SK-N-SH (cell line): ENCODE results near the gene LDB2. TPM values are rescaled to one million over a fixed set of nuclear protein-coding genes. Genes with fewer than 3 reads are reported as not detected.

ENCODE experiments used
- CTCF ChIA-PET: fragments of 300-600, 350-600 bp; formaldehyde crosslinking; extraction: SDS; loops from one replicate; lab custom pipeline; 2021; lab: Yijun Ruan, JAX
- POLR2A ChIA-PET: fragments of 350-600 bp; sonication (Branson Sonifier 250); formaldehyde crosslinking; extraction: SDS; loops from one replicate; lab custom pipeline; 2020; ENCODE audit warnings: antibody characterized with exemption, inconsistent platforms; lab: Yijun Ruan, JAX
- DNase-seq: peaks from one replicate; pipeline ENCODE4 v3.0.0; 2012
- H2AFZ ChIP-seq: fragments of 200-600 bp; sonication (generic); 2 replicates; pipeline ENCODE4 v1.8.1; 2016; ENCODE audit warnings: antibody characterized with exemption, mild to moderate bottlenecking, low read depth
- H3F3A ChIP-seq: fragments of 200-600 bp; sonication (generic); replicated peaks from 2 replicates; pipeline ENCODE3; 2016; ENCODE audit warnings: antibody characterized with exemption, mild to moderate bottlenecking; ENCODE audit not compliant: insufficient read depth
- H3K27ac ChIP-seq, 2 experiments: fragments of 200-500 bp in 1 of 2; fragments of 200-600 bp in 1 of 2; sonication (Bioruptor generic) in 1 of 2; sonication (generic), shearing (Covaris generic) in 1 of 2; 2 replicates each; pipeline versions ENCODE4 v1.5.1 to v1.6.1; 2014 to 2016; ENCODE audit warnings: low read depth in 2 of 2, inconsistent platforms in 1 of 2, low read length in 1 of 2, mild to moderate bottlenecking in 1 of 2, mixed read lengths in 1 of 2
- H3K27me3 ChIP-seq: fragments of 200-600 bp; sonication (generic), shearing (Covaris generic); 2 replicates; pipeline ENCODE4 v1.6.1; 2016; ENCODE audit warnings: mixed run types; ENCODE audit not compliant: insufficient read depth
- H3K36me3 ChIP-seq, 2 experiments: fragments of 200-500 bp in 1 of 2; fragments of 200-600 bp in 1 of 2; sonication (Bioruptor generic) in 1 of 2; sonication (generic) in 1 of 2; replicated peaks in 1 of 2; 2 replicates each; pipeline versions ENCODE3 to v1.5.1; 2014 to 2016; ENCODE audit warnings: low read length in 1 of 2, mild to moderate bottlenecking in 1 of 2; ENCODE audit not compliant: insufficient read depth in 2 of 2, control insufficient read depth in 1 of 2
- H3K4me1 ChIP-seq, 2 experiments: fragments of 200-500 bp in 1 of 2; fragments of 200-600 bp in 1 of 2; sonication (Bioruptor generic) in 1 of 2; sonication (generic), shearing (Covaris generic) in 1 of 2; 2 replicates each; pipeline versions ENCODE4 v1.5.1 to v1.6.1; 2014 to 2016; ENCODE audit warnings: low read depth in 1 of 2, low read length in 1 of 2, mixed run types in 1 of 2; ENCODE audit not compliant: insufficient read depth in 2 of 2, control insufficient read depth in 1 of 2
- H3K4me2 ChIP-seq: fragments of 200-600 bp; sonication (generic), shearing (Covaris generic); 2 replicates; pipeline ENCODE4 v1.6.1; 2017; ENCODE audit warnings: mixed run types
- H3K4me3 ChIP-seq, 2 experiments: fragments of 200-500 bp in 1 of 2; fragments of 200-600 bp in 1 of 2; sonication (Bioruptor generic) in 1 of 2; sonication (generic), shearing (Covaris generic) in 1 of 2; 2 replicates each; pipeline versions ENCODE4 v1.5.1 to v1.8.1; 2014 to 2016; ENCODE audit warnings: low read depth in 2 of 2, inconsistent platforms in 1 of 2, low read length in 1 of 2, mild to moderate bottlenecking in 1 of 2, mixed read lengths in 1 of 2, moderate library complexity in 1 of 2
- H3K79me2 ChIP-seq: fragments of 200-600 bp; sonication (generic); 2 replicates; pipeline ENCODE4 v1.8.1; 2017; ENCODE audit warnings: mild to moderate bottlenecking; ENCODE audit not compliant: insufficient read depth
- H3K9ac ChIP-seq: fragments of 200-600 bp; sonication (generic); 2 replicates; pipeline ENCODE4 v1.6.1; 2017; ENCODE audit warnings: mixed run types
- H3K9me2 ChIP-seq: fragments of 200-600 bp; sonication (generic); 2 replicates; pipeline ENCODE4 v1.6.1; 2017; ENCODE audit warnings: mixed run types
- H3K9me3 ChIP-seq: fragments of 200-600 bp; sonication (generic); 2 replicates; pipeline ENCODE4 v1.6.1; 2017; ENCODE audit warnings: mixed run types, mild to moderate bottlenecking, moderate library complexity
- H4K20me1 ChIP-seq: fragments of 200-600 bp; sonication (generic); 2 replicates; pipeline ENCODE4 v1.6.1; 2017; ENCODE audit warnings: mild to moderate bottlenecking, mixed run types; ENCODE audit not compliant: insufficient read depth
- CHD2 ChIP-seq: fragments of 150-350 bp; IDR thresholded peaks from 2 replicates; pipeline ENCODE4 v1.6.1; 2018; ENCODE audit warnings: low read length; ENCODE audit not compliant: partially characterized antibody
- EZH2phosphoT487 ChIP-seq: fragments of 200-600 bp; sonication (generic); IDR thresholded peaks from 2 replicates; pipeline ENCODE4 v1.6.1; 2017; ENCODE audit warnings: low read depth, mixed run types, mild to moderate bottlenecking, antibody characterized with exemption, moderate library complexity, borderline replicate concordance
- FOSL2 ChIP-seq: IDR thresholded peaks from 2 replicates; pipeline ENCODE4 v1.4.0; 2012; ENCODE audit warnings: low read depth, mild to moderate bottlenecking, moderate library complexity, borderline replicate concordance
- GABPA ChIP-seq: IDR thresholded peaks from 2 replicates; pipeline ENCODE4 v1.4.0; 2012; ENCODE audit warnings: low read depth, mild to moderate bottlenecking
- JUND ChIP-seq: IDR thresholded peaks from 2 replicates; pipeline ENCODE4 v1.4.0; 2012
- POLR2AphosphoS5 ChIP-seq: IDR thresholded peaks from 2 replicates; pipeline ENCODE4 v1.6.1; 2012; ENCODE audit warnings: low read depth, low read length
- RCOR1 ChIP-seq: fragments of 150-350 bp; IDR thresholded peaks from 2 replicates; pipeline ENCODE4 v1.6.1; 2017; ENCODE audit warnings: antibody characterized with exemption, low read length
- TCF12 ChIP-seq: IDR thresholded peaks from 2 replicates; pipeline ENCODE4 v1.4.0; 2012
- TEAD4 ChIP-seq: IDR thresholded peaks from 2 replicates; pipeline ENCODE4 v1.4.0; 2012; ENCODE audit warnings: mild to moderate bottlenecking, borderline replicate concordance; ENCODE audit not compliant: insufficient read depth
- WGBS: methylation state at CpG from one replicate; pipeline ENCODE4 v1.1.6; 2017; ENCODE audit warnings: low lambda C conversion rate; 5-methylcytosine and 5-hydroxymethylcytosine counted together
- polyA plus RNA-seq, 3 experiments: library from polyadenylated mRNA; depleted of rRNA; stranded (reverse); fragments of >200 nt; gene quantifications; 2 replicates each; pipeline ENCODE4 v1.2.3, GENCODE V29; 2012
- TF ChIP-seq, protein P1 (sequence below): fragments of 150-350 bp; IDR thresholded peaks from 2 replicates; pipeline ENCODE4 v1.6.1; 2016; ENCODE audit warnings: mild to moderate bottlenecking, low read depth, low read length
- TF ChIP-seq, protein P2 (sequence below): IDR thresholded peaks from 2 replicates; pipeline ENCODE4 v1.4.0; 2012; ENCODE audit warnings: low read depth
- TF ChIP-seq, protein P3 (sequence below): IDR thresholded peaks from 2 replicates; pipeline ENCODE4 v1.4.0; 2012; ENCODE audit warnings: low read depth, borderline replicate concordance
- TF ChIP-seq, protein P4 (sequence below): IDR thresholded peaks from 2 replicates; pipeline ENCODE4; 2012
- TF ChIP-seq, protein P5 (sequence below): IDR thresholded peaks from 2 replicates; pipeline ENCODE4 v1.6.1; 2012; ENCODE audit warnings: mild to moderate bottlenecking, low read depth, low read length, moderate library complexity
- TF ChIP-seq, protein P6 (sequence below): fragments of 150-350 bp; IDR thresholded peaks from 2 replicates; pipeline ENCODE4 v1.6.1; 2017; ENCODE audit warnings: antibody characterized with exemption, low read length, low read depth, borderline replicate concordance

LDB2 gene
- polyA plus RNA-seq, 1 of the 3 experiments (the other 2 are of a cell fraction): 11.0 TPM

DNA sequence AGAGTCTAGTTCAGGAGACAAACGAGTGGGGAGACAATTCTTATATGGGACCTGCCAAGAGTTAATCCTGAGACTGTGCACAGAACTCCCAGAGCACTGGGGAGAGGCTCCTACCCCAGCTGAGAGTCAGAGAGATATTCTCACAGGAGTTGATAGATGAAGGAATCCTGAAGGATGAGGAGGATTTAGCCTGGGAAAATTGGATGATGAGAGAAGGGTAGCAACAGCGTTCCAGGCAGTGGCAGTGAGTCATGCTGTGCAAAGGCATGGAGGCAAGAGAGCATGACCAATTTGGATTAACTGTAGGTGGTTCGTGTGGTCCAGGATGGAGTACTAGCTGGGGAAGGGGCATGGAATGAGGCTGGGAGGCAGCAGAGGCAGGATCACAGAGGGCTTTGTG lies 318.6 kb downstream of the LDB2 start:
- Histone ChIP-seq H2AFZ (no peak overlapping the region), H3K9me2 (no peaks in the 10 kb centered on the region), H3K4me2 (no peak overlapping the region), H3K4me1 (peaks cover 0 to 8% of the 10 kb centered on the region in 2 experiments; a peak in 1 of 4 replicates), H3K9ac (no peak overlapping the region), H3K36me3 (peaks cover 0 to 6% of the 10 kb centered on the region in 2 experiments), H3K27me3 (no peaks in the 10 kb centered on the region), H3F3A (peaks cover 7% of the 10 kb centered on the region), H4K20me1 (no peaks in the 10 kb centered on the region), H3K4me3 (no peak overlapping the region), H3K9me3 (no peaks in the 10 kb centered on the region), H3K27ac (no peak overlapping the region), H3K79me2 (no peaks in the 10 kb centered on the region)
- no peak for DNase-seq
- TF ChIP-seq, protein P1, sequence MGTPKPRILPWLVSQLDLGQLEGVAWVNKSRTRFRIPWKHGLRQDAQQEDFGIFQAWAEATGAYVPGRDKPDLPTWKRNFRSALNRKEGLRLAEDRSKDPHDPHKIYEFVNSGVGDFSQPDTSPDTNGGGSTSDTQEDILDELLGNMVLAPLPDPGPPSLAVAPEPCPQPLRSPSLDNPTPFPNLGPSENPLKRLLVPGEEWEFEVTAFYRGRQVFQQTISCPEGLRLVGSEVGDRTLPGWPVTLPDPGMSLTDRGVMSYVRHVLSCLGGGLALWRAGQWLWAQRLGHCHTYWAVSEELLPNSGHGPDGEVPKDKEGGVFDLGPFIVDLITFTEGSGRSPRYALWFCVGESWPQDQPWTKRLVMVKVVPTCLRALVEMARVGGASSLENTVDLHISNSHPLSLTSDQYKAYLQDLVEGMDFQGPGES: no peak
- TF ChIP-seq, protein P2, sequence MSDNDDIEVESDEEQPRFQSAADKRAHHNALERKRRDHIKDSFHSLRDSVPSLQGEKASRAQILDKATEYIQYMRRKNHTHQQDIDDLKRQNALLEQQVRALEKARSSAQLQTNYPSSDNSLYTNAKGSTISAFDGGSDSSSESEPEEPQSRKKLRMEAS: no peak
- TF ChIP-seq FOSL2 (no peak), TEAD4 (no peak), POLR2AphosphoS5 (no peak)
- TF ChIP-seq, protein P3, sequence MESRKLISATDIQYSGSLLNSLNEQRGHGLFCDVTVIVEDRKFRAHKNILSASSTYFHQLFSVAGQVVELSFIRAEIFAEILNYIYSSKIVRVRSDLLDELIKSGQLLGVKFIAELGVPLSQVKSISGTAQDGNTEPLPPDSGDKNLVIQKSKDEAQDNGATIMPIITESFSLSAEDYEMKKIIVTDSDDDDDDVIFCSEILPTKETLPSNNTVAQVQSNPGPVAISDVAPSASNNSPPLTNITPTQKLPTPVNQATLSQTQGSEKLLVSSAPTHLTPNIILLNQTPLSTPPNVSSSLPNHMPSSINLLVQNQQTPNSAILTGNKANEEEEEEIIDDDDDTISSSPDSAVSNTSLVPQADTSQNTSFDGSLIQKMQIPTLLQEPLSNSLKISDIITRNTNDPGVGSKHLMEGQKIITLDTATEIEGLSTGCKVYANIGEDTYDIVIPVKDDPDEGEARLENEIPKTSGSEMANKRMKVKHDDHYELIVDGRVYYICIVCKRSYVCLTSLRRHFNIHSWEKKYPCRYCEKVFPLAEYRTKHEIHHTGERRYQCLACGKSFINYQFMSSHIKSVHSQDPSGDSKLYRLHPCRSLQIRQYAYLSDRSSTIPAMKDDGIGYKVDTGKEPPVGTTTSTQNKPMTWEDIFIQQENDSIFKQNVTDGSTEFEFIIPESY: no peak
- TF ChIP-seq, protein P4, sequence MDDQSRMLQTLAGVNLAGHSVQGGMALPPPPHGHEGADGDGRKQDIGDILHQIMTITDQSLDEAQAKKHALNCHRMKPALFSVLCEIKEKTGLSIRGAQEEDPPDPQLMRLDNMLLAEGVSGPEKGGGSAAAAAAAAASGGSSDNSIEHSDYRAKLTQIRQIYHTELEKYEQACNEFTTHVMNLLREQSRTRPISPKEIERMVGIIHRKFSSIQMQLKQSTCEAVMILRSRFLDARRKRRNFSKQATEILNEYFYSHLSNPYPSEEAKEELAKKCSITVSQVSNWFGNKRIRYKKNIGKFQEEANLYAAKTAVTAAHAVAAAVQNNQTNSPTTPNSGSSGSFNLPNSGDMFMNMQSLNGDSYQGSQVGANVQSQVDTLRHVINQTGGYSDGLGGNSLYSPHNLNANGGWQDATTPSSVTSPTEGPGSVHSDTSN: no peak
- 38% methylated on average over 3 of the region's 3 CpGs for WGBS
- POLR2A ChIA-PET: no interaction called here
- CTCF ChIA-PET: interaction anchor here (1.5 kb wide), 1 partner anchor 868 kb away, joined by 3 read pairs; no protein-coding TSS in a partner anchor

DNA sequence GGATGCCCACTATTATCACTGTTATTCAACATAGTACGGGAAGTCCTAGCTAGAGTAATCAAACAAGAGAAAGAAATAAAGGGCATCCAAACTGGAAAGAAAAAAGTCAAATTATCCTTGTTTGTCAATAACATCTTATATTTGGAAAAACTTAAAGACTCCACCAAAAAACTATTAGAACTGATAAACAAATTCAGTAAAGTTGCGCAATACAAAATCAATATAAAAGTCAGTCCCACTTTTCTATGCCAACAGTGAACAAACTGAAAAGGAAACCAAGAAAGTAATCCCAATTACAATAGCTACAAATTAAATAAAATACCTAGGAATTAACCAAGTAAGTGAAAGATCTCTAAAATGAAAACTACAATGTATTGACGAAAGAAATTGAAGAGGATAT lies 321.3 kb downstream of the LDB2 start:
- Histone ChIP-seq H3K9me2 (no peaks in the 10 kb centered on the region), H2AFZ (no peak overlapping the region), H3K4me3 (no peak overlapping the region), H3K4me2 (no peak overlapping the region), H3K9me3 (no peaks in the 10 kb centered on the region), H3K4me1 (peaks cover 4 to 5% of the 10 kb centered on the region in 2 experiments; a peak in 2 of 4 replicates)
- WGBS: 75% methylated on average over 3 of the region's 3 CpGs
- CTCF ChIA-PET: no interaction called here
- no peak for DNase-seq
- TF ChIP-seq, protein P5, sequence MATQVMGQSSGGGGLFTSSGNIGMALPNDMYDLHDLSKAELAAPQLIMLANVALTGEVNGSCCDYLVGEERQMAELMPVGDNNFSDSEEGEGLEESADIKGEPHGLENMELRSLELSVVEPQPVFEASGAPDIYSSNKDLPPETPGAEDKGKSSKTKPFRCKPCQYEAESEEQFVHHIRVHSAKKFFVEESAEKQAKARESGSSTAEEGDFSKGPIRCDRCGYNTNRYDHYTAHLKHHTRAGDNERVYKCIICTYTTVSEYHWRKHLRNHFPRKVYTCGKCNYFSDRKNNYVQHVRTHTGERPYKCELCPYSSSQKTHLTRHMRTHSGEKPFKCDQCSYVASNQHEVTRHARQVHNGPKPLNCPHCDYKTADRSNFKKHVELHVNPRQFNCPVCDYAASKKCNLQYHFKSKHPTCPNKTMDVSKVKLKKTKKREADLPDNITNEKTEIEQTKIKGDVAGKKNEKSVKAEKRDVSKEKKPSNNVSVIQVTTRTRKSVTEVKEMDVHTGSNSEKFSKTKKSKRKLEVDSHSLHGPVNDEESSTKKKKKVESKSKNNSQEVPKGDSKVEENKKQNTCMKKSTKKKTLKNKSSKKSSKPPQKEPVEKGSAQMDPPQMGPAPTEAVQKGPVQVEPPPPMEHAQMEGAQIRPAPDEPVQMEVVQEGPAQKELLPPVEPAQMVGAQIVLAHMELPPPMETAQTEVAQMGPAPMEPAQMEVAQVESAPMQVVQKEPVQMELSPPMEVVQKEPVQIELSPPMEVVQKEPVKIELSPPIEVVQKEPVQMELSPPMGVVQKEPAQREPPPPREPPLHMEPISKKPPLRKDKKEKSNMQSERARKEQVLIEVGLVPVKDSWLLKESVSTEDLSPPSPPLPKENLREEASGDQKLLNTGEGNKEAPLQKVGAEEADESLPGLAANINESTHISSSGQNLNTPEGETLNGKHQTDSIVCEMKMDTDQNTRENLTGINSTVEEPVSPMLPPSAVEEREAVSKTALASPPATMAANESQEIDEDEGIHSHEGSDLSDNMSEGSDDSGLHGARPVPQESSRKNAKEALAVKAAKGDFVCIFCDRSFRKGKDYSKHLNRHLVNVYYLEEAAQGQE: no peak
- TF ChIP-seq, protein P6, sequence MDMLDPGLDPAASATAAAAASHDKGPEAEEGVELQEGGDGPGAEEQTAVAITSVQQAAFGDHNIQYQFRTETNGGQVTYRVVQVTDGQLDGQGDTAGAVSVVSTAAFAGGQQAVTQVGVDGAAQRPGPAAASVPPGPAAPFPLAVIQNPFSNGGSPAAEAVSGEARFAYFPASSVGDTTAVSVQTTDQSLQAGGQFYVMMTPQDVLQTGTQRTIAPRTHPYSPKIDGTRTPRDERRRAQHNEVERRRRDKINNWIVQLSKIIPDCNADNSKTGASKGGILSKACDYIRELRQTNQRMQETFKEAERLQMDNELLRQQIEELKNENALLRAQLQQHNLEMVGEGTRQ: no peak
- TF ChIP-seq EZH2phosphoT487: no peak
- no peak for TF ChIP-seq GABPA
- TF ChIP-seq JUND: no peak
- TF ChIP-seq CHD2: no peak
- TF ChIP-seq, protein P2: no peak
- no peak for TF ChIP-seq TCF12
- no peak for TF ChIP-seq RCOR1
- TF ChIP-seq, all 33 proteins: peak for 0
- H3K36me3 ChIP-seq: peaks cover 0 to 6% of the 10 kb centered on the region in 2 experiments
- no peaks in the 10 kb centered on the region for H3K27me3 ChIP-seq
- H3K79me2 ChIP-seq: no peaks in the 10 kb centered on the region
- H3K9ac ChIP-seq: no peak overlapping the region
- peaks cover 7% of the 10 kb centered on the region for H3F3A ChIP-seq
- POLR2A ChIA-PET: no interaction called here
- H4K20me1 ChIP-seq: no peaks in the 10 kb centered on the region
- H3K27ac ChIP-seq: no peak overlapping the region
